Glutamatergic neuron (in vitro differentiated cells): ENCODE measurements around the gene MFAP2. TPM values are rescaled to one million over a fixed set of nuclear protein-coding genes. Genes with fewer than 3 reads are reported as not detected.

ENCODE experiments used
- DNase-seq: peaks from one replicate; pipeline ENCODE4 v3.0.0; 2022
- H3K27ac Mint-ChIP-seq: one replicate; pipeline ENCODE4 v1.8.0; 2020; ENCODE audit warnings: mild to moderate bottlenecking, mixed read lengths, inconsistent platforms; ENCODE audit not compliant: unreplicated experiment
- H3K27me3 Mint-ChIP-seq: one replicate; pipeline ENCODE4 v1.8.0; 2020; ENCODE audit warnings: mild to moderate bottlenecking, moderate library complexity, mixed read lengths, inconsistent platforms; ENCODE audit not compliant: unreplicated experiment
- H3K36me3 Mint-ChIP-seq: one replicate; pipeline ENCODE4 v1.8.0; 2020; ENCODE audit warnings: mild to moderate bottlenecking, mixed read lengths, inconsistent platforms; ENCODE audit not compliant: unreplicated experiment
- H3K4me1 Mint-ChIP-seq: one replicate; pipeline ENCODE4 v1.8.0; 2020; ENCODE audit warnings: mild to moderate bottlenecking, low read depth, mixed read lengths, inconsistent platforms; ENCODE audit not compliant: unreplicated experiment
- H3K4me3 Mint-ChIP-seq: one replicate; pipeline ENCODE4 v1.8.0; 2020; ENCODE audit warnings: mild to moderate bottlenecking, mixed read lengths, inconsistent platforms; ENCODE audit not compliant: unreplicated experiment
- H3K9me3 Mint-ChIP-seq: one replicate; pipeline ENCODE4 v1.8.0; 2020; ENCODE audit warnings: mild to moderate bottlenecking, moderate library complexity, mixed read lengths, inconsistent platforms; ENCODE audit not compliant: unreplicated experiment
- total RNA-seq: library from RNA; stranded (reverse); fragmentation: NEBNext Ultra II Directional; extraction: Animal tissue kit (Norgen Biotek cat#: 25700); gene quantifications from one replicate; pipeline ENCODE4 v1.2.1, GENCODE V29; 2021; ENCODE audit not compliant: unreplicated experiment
- TF ChIP-seq, protein P1 (sequence below): fragments of 200-600 bp; sonication (generic); IDR thresholded peaks from one replicate; pipeline ENCODE4 v1.5.0; 2021; ENCODE audit not compliant: partially characterized antibody, unreplicated experiment

The MFAP2 gene
- total RNA-seq, 1 donor from 2014 or later = 2.1 TPM

DNA sequence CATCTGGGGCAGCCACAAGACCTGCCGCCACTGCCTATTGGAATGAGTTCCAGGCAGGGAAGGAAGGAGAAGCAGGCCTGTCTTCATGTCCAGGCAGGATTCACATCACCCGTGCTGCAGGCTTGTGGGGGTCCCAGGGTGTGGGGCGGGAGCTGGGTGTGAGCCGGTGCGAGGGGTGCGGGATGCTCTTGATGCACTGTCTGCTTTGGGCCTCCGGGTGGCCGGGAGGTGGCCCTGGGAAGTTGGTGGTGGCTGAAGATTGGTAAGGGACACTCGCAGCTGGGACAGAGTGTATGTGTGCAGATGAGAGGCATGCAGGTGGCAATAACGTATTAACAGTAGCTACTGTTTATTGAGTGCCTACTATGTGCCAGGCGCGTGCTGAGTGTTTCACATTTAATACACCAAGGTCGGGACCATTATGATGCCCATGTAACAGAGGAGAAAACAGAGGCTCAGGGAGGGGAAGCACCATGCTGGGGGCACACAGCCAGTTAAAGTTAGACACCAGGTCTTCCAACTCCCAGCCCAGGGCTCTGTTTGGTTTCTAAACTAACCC lies 55.4 kb downstream of the MFAP2 start:
- TF ChIP-seq, protein P1, sequence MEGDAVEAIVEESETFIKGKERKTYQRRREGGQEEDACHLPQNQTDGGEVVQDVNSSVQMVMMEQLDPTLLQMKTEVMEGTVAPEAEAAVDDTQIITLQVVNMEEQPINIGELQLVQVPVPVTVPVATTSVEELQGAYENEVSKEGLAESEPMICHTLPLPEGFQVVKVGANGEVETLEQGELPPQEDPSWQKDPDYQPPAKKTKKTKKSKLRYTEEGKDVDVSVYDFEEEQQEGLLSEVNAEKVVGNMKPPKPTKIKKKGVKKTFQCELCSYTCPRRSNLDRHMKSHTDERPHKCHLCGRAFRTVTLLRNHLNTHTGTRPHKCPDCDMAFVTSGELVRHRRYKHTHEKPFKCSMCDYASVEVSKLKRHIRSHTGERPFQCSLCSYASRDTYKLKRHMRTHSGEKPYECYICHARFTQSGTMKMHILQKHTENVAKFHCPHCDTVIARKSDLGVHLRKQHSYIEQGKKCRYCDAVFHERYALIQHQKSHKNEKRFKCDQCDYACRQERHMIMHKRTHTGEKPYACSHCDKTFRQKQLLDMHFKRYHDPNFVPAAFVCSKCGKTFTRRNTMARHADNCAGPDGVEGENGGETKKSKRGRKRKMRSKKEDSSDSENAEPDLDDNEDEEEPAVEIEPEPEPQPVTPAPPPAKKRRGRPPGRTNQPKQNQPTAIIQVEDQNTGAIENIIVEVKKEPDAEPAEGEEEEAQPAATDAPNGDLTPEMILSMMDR = peak; percentile 30
- peaks cover 34% of the 10 kb centered on the region for H3K4me1 Mint-ChIP-seq
- H3K36me3 Mint-ChIP-seq = no peaks in the 10 kb centered on the region
- no peak overlapping the region for H3K4me3 Mint-ChIP-seq
- H3K27ac Mint-ChIP-seq = no peak overlapping the region
- peak; percentile 60 for DNase-seq
- H3K27me3 Mint-ChIP-seq = peaks cover 27% of the 10 kb centered on the region
- H3K9me3 Mint-ChIP-seq = peaks cover 22% of the 10 kb centered on the region

Other genes with a start within 250 kb of the MFAP2 start
- gene RNU1-4, start 240.1 kb downstream of the MFAP2 start, total RNA-seq = 3,598 TPM
- gene RNU1-2, start 84.6 kb downstream of the MFAP2 start, total RNA-seq = 3,598 TPM
- 50.9 TPM for gene CROCC, start 58.7 kb downstream of the MFAP2 start, total RNA-seq
- 65.0 TPM for gene ATP13A2, start 31.3 kb upstream of the MFAP2 start, total RNA-seq
- gene SDHB, start 73.4 kb upstream of the MFAP2 start, total RNA-seq = 58.9 TPM
- gene PADI2, start 138.8 kb upstream of the MFAP2 start, total RNA-seq = 0.74 TPM
- not detected for gene PADI1, start 224.5 kb upstream of the MFAP2 start, total RNA-seq